DND-41 (cell line): ENCODE results near the gene CDX1.

ENCODE experiments used
- CTCF ChIP-seq: IDR thresholded peaks from 2 replicates; pipeline ENCODE4 v1.5.1; 2012; ENCODE audit warnings: borderline replicate concordance, low read length, moderate library complexity, mild to moderate bottlenecking; ENCODE audit not compliant: poor library complexity, severe bottlenecking; ENCODE audit errors: extremely low read depth
- EZH2 ChIP-seq: IDR thresholded peaks from 3 replicates; pipeline ENCODE4 v1.6.1; 2012; ENCODE audit warnings: borderline replicate concordance, low read depth, mild to moderate bottlenecking, moderate library complexity, low read length, inconsistent platforms; ENCODE audit not compliant: severe bottlenecking

DNA sequence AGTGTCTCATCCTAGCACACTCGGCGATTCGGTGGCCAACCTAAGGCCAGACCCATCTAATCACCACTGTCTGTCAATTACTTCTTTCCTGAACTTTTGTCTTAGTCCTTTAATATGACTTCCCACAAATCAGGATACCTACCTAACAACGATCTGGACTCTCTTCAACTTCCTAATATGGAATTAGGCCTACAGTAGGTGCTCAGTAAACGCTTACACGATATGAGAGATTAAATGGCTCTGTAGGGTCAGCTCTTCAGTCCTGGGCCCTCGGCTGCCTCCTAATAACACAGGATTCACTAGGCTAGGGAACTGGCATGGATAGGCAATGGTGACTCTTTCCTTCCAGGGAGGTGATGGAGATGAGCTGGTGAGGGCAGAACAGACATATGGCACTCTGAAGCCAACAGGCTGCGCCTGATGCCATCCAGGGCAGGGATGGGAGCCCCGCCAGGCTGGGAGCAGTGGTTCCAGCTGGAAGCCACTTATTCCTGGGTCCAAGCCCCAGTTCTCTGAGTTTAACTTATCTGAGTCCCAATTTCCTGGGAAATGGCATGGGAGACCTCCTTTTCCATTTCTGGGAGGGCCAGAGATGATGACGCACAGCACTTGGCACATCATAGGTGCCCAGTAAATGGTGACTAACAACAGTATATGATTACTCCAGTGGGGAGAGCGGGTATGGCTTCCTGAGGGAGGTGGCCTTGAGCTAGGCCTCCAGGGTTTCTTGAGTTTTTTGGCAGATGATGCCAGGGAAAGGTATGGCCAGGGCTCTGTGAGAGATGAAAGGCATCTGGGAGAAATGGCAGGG is 18.3 kb upstream of the CDX1 start:
- TF ChIP-seq CTCF = no peak
- no peak for TF ChIP-seq EZH2
